OCI-LY7 (cell line): ENCODE results near the gene GOLGA6L7. TPM values are rescaled to one million over a fixed set of nuclear protein-coding genes. Genes with fewer than 3 reads are reported as not detected.
"Not testable (repeated sequence)": the region's sequence is repeated elsewhere in the genome, so short reads cannot be mapped to it uniquely, and the experiment has no call there.

Experiments used
- BruUV-seq: library from RNA; stranded (reverse); fragments of 400-500 nt; replicated peaks from 2 replicates; lab custom pipeline; 2021; lab: Mats Ljungman, UMichigan
- CTCF ChIA-PET: fragments of 300-600 bp; sonication (Branson Sonifier 250); formaldehyde crosslinking; loops from one replicate; lab custom pipeline; 2022; ENCODE audit warnings: antibody characterized with exemption; ENCODE audit not compliant: unreplicated experiment; lab: Charles Lee
- POLR2A ChIA-PET: fragments of 300-600 bp; sonication (Branson Sonifier 250); formaldehyde crosslinking; loops from one replicate; lab custom pipeline; 2022; ENCODE audit warnings: antibody characterized with exemption; lab: Charles Lee
- DNase-seq: peaks from one replicate; pipeline ENCODE4 v3.0.0-alpha.2; 2015; ENCODE audit warnings: low spot score
- H2AFZ ChIP-seq: fragments of 200-600 bp; sonication (generic), shearing (Covaris generic); 2 replicates; pipeline ENCODE4 v1.6.1; 2014; ENCODE audit warnings: mild to moderate bottlenecking, antibody characterized with exemption, low read length, moderate library complexity
- H3K27ac ChIP-seq: fragments of 200-600 bp; sonication (generic); 2 replicates; pipeline ENCODE4 v1.5.1; 2014; ENCODE audit warnings: mixed run types, low read depth, mild to moderate bottlenecking, moderate library complexity, low read length, inconsistent platforms; ENCODE audit not compliant: poor library complexity, severe bottlenecking
- H3K36me3 ChIP-seq: fragments of 200-600 bp; sonication (generic); 2 replicates; pipeline ENCODE4 v1.6.1; 2014; ENCODE audit warnings: mild to moderate bottlenecking, antibody characterized with exemption, low read length, moderate library complexity, mixed read lengths; ENCODE audit not compliant: insufficient read depth
- H3K4me1 ChIP-seq: fragments of 200-600 bp; sonication (generic); 2 replicates; pipeline ENCODE4 v1.5.1; 2014; ENCODE audit warnings: mild to moderate bottlenecking, low read length; ENCODE audit not compliant: insufficient read depth, poor library complexity, severe bottlenecking
- H3K4me2 ChIP-seq: fragments of 200-600 bp; sonication (generic); 2 replicates; pipeline ENCODE4 v1.6.1; 2014; ENCODE audit warnings: mild to moderate bottlenecking, low read length
- H3K4me3 ChIP-seq: fragments of 200-600 bp; sonication (generic); 2 replicates; pipeline ENCODE4 v1.5.1; 2014; ENCODE audit warnings: mild to moderate bottlenecking, low read depth, low read length; ENCODE audit not compliant: poor library complexity, severe bottlenecking
- H3K79me2 ChIP-seq: fragments of 200-600 bp; sonication (generic); 2 replicates; pipeline ENCODE4 v1.6.1; 2016; ENCODE audit warnings: low read depth, mild to moderate bottlenecking, low read length, moderate library complexity, mixed read lengths; ENCODE audit not compliant: insufficient read depth
- H3K9me2 ChIP-seq: fragments of 200-600 bp; sonication (generic); 2 replicates; pipeline ENCODE4 v1.6.1; 2016; ENCODE audit warnings: mild to moderate bottlenecking, low read length, mixed read lengths; ENCODE audit not compliant: insufficient read depth
- H3K9me3 ChIP-seq: fragments of 200-600 bp; sonication (generic); 2 replicates; pipeline ENCODE4 v1.6.1; 2014; ENCODE audit warnings: mild to moderate bottlenecking, mixed run types, low read length, mixed read lengths
- H4K20me1 ChIP-seq: fragments of 200-600 bp; sonication (generic); 2 replicates; pipeline ENCODE4 v1.6.1; 2014; ENCODE audit warnings: mild to moderate bottlenecking, antibody characterized with exemption, low read length, moderate library complexity, mixed read lengths; ENCODE audit not compliant: insufficient read depth
- CTCF ChIP-seq: fragments of 200-600 bp; sonication (generic); conservative IDR thresholded peaks from 2 replicates; pipeline ENCODE4 v1.5.1; 2014; ENCODE audit warnings: mild to moderate bottlenecking, antibody characterized with exemption, low read length, moderate library complexity, mixed read lengths
- EZH2phosphoT487 ChIP-seq: fragments of 200-600 bp; sonication (generic); IDR thresholded peaks from 2 replicates; pipeline ENCODE4 v1.6.1; 2018; ENCODE audit warnings: low read depth, borderline replicate concordance, mild to moderate bottlenecking, mixed run types, antibody characterized with exemption, low read length, moderate library complexity, mixed read lengths
- intact Hi-C: fragments of 100-400 bp; cut with micrococcal nuclease; formaldehyde crosslinking; loops from one replicate; pipeline ENCODE4 v1.10.0; 2022; ENCODE audit not compliant: unreplicated experiment
- total RNA-seq, 2 experiments: library from RNA; depleted of rRNA in 1 of 2; stranded (reverse); fragments of >200 nt in 1 of 2; shearing (Covaris generic) in 1 of 2; gene quantifications; 2 replicates each; pipeline ENCODE4 v1.2.3, GENCODE V29; 2014 to 2022

Gene GOLGA6L7
- total RNA-seq, 2 experiments from 2014 or later, result not detected

GRCh38 chr15:28890711-28891495 lies 42.5 kb upstream of the GOLGA6L7 start:
- no peaks in the 10 kb centered on the region for H3K36me3 ChIP-seq
- H4K20me1 ChIP-seq, result no peaks in the 10 kb centered on the region
- no peak for DNase-seq
- H3K4me2 ChIP-seq, result no peak overlapping the region
- H3K79me2 ChIP-seq, result no peaks in the 10 kb centered on the region
- H2AFZ ChIP-seq, result no peak overlapping the region
- intact Hi-C loops, result no loop called here
- H3K27ac ChIP-seq, result no peak overlapping the region
- no peaks in the 10 kb centered on the region for H3K9me2 ChIP-seq
- ChIA-PET POLR2A (no interaction called here), CTCF (no interaction called here)
- H3K9me3 ChIP-seq, result no peaks in the 10 kb centered on the region
- no peak overlapping the region for H3K4me3 ChIP-seq
- TF ChIP-seq EZH2phosphoT487 (no peak), CTCF (no peak)
- no TSS peak for BruUV-seq
- no peaks in the 10 kb centered on the region for H3K4me1 ChIP-seq

GRCh38 chr15:28890291-28890690 lies 41.8 kb upstream of the GOLGA6L7 start:
- DNase-seq, H3K36me3 ChIP-seq, BruUV-seq, H3K27ac ChIP-seq, CTCF ChIA-PET, POLR2A ChIA-PET, H3K4me3 ChIP-seq, intact Hi-C loops, H3K9me2 ChIP-seq, H3K4me2 ChIP-seq, H2AFZ ChIP-seq, H4K20me1 ChIP-seq, H3K4me1 ChIP-seq, H3K79me2 ChIP-seq, H3K9me3 ChIP-seq: not testable (repeated sequence)

- H3K79me2 ChIP-seq, H3K4me2 ChIP-seq, H4K20me1 ChIP-seq, H3K4me3 ChIP-seq, H3K36me3 ChIP-seq, POLR2A ChIA-PET, DNase-seq, H2AFZ ChIP-seq, H3K4me1 ChIP-seq, BruUV-seq, H3K9me3 ChIP-seq, H3K9me2 ChIP-seq, H3K27ac ChIP-seq, CTCF ChIA-PET, intact Hi-C loops: not testable (repeated sequence)
These were observed 41.4 kb upstream of the GOLGA6L7 start for GRCh38 chr15:28889871-28890270.
